ENCODE data around the gene NCAM1.

- TF ChIP-seq CTCF (optimal IDR thresholded peaks at IDR 0.05 in 1 of 3, IDR thresholded peaks at IDR 0.05 in 1 of 3, conservative IDR thresholded peaks at IDR 0.05 in 1 of 3; ENCODE audit: extremely low read depth in 1 of 3, insufficient read depth in 2 of 3, low read length in 3 of 3) (no peak), EZH2 (IDR thresholded peaks at IDR 0.05; ENCODE audit: low read length) (no peak)
These were observed 221.1 kb downstream of the NCAM1 start for GRCh38 chr11:113182288-113182687.
